AG20443 (cell line): ENCODE results near the gene SMC6.

Experiments
- DNase-seq: peaks from one replicate; pipeline ENCODE4 v3.0.0; 2012; ENCODE audit warnings: low spot score, mixed read lengths

SMC6 gene

GRCh38 chr2:17616405-17616804 is 137.2 kb downstream of the SMC6 start:
- DNase-seq = no peak

GRCh38 chr2:17615728-17616351 is 137.8 kb downstream of the SMC6 start:
- DNase-seq = peak; percentile 42

GRCh38 chr2:17615147-17615546 is 138.5 kb downstream of the SMC6 start:
- no peak for DNase-seq

- no peak for DNase-seq
Measured at GRCh38 chr2:17614174-17614930, 139.3 kb downstream of the SMC6 start.
